Activated T-cell treated with anti-CD3 and anti-CD28 coated beads for 24 hours (primary cell): ENCODE data around the gene INTS2.
"Not testable (repeated sequence)": the region's sequence is repeated elsewhere in the genome, so short reads cannot be mapped to it uniquely, and the experiment has no call there.

Experiments
- DNase-seq: peaks from one replicate; pipeline ENCODE4 v3.0.0-alpha.2; 2020; ENCODE audit warnings: low read depth

INTS2 gene

GRCh38 chr17:61825448-61826137, 102.2 kb downstream of the INTS2 start:
- DNase-seq = no peak

- DNase-seq = no peak
These were observed 105.2 kb downstream of the INTS2 start for GRCh38 chr17:61822326-61823285.

- no peak for DNase-seq
These were observed 106.1 kb downstream of the INTS2 start for GRCh38 chr17:61821655-61822054.

GRCh38 chr17:61819265-61819664, 108.5 kb downstream of the INTS2 start:
- DNase-seq = not testable (repeated sequence)

GRCh38 chr17:61818225-61818624, 109.6 kb downstream of the INTS2 start:
- no peak for DNase-seq

GRCh38 chr17:61817452-61817851, 110.3 kb downstream of the INTS2 start:
- no peak for DNase-seq

- no peak for DNase-seq
These were observed 111.2 kb downstream of the INTS2 start for GRCh38 chr17:61816538-61816937.

GRCh38 chr17:61815863-61816503, 111.8 kb downstream of the INTS2 start:
- no peak for DNase-seq
